GM10266 (cell line): Measurements from ENCODE around the gene TCEA2.

Experiments used
- DNase-seq: peaks from one replicate; pipeline ENCODE4 v3.0.0; 2012; ENCODE audit errors: extremely low spot score
- CTCF ChIP-seq: IDR thresholded peaks from 2 replicates; pipeline ENCODE4 v1.5.1; 2012; ENCODE audit warnings: mild to moderate bottlenecking, low read depth; ENCODE audit not compliant: control insufficient read depth, insufficient read depth; ENCODE audit errors: missing control alignments

Gene TCEA2

GRCh38 chr20:64048402-64049044 is 14.5 kb upstream of the TCEA2 start:
- TF ChIP-seq CTCF: no peak
- no peak for DNase-seq

GRCh38 chr20:64049060-64049877 is 13.7 kb upstream of the TCEA2 start, which contains the start of gene SOX18:
Gene SOX18 (minus strand): TSS chr20:64049639. CDS start chr20:64049516, 123 bp downstream.
- peak; percentile 15 for TF ChIP-seq CTCF
- no peak for DNase-seq

DNA sequence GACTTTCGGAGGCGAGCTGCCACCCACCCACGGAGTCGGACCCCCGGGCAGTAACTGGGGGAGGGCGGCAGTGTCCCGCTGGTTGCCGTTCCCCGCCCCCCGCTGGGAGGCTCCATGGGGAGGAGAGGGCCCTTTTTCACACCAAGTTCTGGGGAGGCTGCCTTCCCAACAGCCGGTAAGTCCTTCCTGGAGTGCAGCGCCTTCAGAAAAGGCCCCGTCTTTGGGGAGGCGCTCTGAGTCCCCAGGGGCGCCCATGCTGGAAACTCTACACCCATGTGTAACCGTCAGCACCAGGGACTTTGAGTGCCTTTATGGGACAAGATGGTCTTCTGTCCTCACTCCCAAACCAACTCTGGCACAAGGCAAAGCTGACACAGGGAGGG is 13.1 kb upstream of the TCEA2 start:
- TF ChIP-seq CTCF: no peak
- no peak for DNase-seq

- no peak for DNase-seq
- no peak for TF ChIP-seq CTCF
These were observed 12.6 kb upstream of the TCEA2 start for GRCh38 chr20:64050261-64051032.

- TF ChIP-seq CTCF: no peak
- no peak for DNase-seq
These were observed 12.0 kb upstream of the TCEA2 start for GRCh38 chr20:64051033-64051452.

DNA sequence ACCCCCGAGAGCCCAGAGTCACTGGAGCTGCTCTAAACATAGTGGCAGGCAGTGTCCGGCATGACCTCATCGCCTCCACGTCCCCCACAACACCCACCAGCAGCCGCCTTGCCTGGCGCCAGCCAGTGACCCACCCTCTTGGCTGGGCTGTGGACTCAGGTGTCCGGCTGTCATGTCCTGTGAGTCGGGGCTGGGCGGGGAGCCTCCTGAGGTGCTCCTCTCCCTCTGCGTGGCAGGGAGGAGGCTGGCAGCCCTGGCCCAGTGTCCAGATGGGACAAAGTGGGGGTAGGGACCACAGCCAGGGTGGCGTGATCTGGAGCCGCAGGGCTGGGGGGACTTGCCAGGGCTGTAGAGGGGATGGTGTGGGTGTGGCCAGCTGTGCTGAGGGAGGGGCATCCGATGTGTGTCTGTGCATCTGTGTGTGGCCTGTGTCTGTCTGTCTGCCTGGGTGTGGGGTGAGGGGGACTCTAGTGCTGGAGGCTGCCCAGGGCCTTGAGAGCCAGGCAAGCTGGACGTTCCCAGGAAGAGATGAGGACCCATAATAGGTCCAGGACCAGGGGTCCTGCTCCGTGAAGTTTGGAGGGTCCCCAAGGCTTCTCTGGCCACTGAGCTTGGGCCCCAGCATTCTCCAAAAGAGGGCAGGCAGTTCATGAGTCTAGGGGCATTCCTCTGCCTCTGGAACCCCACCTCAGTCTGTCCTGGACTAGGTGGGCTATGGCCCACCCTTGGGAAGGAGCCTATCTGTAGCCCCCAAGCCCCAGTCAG is 11.3 kb upstream of the TCEA2 start:
- no peak for DNase-seq
- no peak for TF ChIP-seq CTCF
